ENCODE data around the gene GLP1R.

GRCh38 chr6:39059496-39060310, 11.1 kb downstream of the GLP1R start:
- TF ChIP-seq POLR2A (IDR thresholded peaks at IDR 0.05; ENCODE audit: low read depth) (no peak), POLR2AphosphoS5 (IDR thresholded peaks at IDR 0.05) (no peak)
- TF ChIP-seq, protein P1, sequence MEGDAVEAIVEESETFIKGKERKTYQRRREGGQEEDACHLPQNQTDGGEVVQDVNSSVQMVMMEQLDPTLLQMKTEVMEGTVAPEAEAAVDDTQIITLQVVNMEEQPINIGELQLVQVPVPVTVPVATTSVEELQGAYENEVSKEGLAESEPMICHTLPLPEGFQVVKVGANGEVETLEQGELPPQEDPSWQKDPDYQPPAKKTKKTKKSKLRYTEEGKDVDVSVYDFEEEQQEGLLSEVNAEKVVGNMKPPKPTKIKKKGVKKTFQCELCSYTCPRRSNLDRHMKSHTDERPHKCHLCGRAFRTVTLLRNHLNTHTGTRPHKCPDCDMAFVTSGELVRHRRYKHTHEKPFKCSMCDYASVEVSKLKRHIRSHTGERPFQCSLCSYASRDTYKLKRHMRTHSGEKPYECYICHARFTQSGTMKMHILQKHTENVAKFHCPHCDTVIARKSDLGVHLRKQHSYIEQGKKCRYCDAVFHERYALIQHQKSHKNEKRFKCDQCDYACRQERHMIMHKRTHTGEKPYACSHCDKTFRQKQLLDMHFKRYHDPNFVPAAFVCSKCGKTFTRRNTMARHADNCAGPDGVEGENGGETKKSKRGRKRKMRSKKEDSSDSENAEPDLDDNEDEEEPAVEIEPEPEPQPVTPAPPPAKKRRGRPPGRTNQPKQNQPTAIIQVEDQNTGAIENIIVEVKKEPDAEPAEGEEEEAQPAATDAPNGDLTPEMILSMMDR (IDR thresholded peaks at IDR 0.05), result no peak

Data from esophagus muscularis mucosa (tissue), 3 donors.